SKM-1 (cell line): ENCODE measurements around the gene HSPA12B.

ENCODE experiments used
- DNase-seq: peaks from one replicate; lab custom pipeline; 2025; ENCODE audit not compliant: unreplicated experiment; lab: John Stamatoyannopoulos, UW

HSPA12B gene

DNA sequence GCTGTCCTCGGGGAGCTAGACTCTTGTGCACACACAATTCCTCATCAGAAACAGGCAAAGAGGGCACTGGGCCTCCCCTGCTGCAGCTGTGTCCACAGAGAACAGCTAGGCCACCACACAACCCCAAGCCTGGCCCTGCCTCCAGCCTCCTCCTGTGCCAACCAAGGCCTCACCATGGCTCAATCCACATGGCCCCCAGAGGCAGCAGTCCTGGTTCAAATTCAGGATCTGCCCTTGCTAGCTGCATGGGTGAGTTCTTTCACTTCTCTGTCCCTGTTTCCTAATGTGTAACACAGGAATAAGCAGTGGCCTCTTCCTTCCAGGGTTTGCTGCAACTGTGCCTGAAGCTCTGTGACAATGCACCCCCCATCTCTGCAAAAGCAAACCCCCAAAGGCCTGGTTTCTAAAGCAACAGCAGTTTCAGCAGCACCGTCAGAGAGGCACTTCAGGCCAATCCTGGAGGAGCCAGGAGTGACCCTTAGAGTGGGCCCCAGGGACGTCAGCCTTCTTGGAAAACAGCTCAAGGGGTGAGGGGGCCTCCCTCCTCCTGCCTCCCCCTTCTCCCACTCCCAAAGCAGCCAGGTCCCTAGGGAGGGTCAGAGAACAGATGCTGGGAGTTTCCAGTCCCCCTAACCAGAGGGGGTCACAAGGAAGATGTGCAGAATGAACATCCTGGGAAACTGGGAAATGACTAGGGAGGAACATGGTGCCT is 32.8 kb downstream of the HSPA12B start:
- DNase-seq, result no peak

DNA sequence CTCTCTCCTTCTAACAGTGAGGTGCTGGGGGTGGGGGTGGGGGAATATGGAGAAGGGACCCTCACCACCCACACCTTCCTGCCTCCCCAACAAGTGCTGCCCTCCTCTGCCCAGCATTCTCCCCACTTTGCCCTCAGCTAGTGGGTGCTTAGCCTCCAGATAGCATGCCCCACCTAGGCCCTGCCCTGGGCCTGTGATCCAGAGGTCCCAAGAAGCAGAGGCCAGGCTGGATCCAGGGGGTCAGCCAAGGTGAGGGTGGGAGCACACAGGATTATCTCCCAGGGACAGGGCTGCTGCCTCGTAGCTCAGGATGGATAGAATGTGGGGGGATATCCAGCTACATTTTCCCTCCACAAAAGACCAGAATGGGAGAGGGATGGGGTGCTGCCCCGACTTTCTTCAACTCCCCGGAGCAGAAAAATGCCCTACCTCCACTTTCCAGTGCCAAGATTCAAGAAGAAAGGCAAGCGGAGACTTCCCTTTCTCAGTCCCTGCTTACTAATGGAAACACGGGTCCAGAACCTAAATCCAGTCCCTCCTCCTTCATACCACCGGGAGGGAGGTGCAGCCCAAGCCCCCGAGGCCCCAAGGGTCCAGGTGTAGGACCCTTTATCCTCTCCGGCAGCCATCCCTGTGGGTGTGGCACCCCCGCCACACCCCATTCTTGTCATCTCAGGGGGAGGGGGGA is 34.1 kb downstream of the HSPA12B start:
- no peak for DNase-seq

DNA sequence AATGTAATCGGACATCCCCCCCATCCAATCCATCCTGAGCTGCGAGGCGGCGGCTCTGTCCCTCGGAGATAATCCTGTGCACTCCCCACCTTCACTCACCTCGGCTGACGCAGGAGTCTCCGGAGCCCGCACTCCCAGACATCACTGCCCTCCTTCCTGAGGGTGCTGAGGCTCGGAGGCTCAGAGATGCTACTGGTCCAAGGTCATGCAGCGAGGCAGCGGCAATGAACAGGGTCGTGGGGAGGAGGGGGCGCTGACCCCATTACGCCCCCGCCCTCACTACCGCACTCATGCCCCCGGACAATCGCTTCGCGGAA is 34.6 kb downstream of the HSPA12B start:
- no peak for DNase-seq

- peak; percentile 81 for DNase-seq
Observed at GRCh38 chr20:3767427-3768341, 35.2 kb downstream of the HSPA12B start, which contains the start of gene ADISSP. Gene ADISSP (minus strand): TSS chr20:3767753. CDS start chr20:3760100, 7,653 bp downstream.

GRCh38 chr20:3768342-3769130 is 36.1 kb downstream of the HSPA12B start:
- peak; percentile 17 for DNase-seq

GRCh38 chr20:3771552-3772058 is 39.1 kb downstream of the HSPA12B start:
- no peak for DNase-seq

DNA sequence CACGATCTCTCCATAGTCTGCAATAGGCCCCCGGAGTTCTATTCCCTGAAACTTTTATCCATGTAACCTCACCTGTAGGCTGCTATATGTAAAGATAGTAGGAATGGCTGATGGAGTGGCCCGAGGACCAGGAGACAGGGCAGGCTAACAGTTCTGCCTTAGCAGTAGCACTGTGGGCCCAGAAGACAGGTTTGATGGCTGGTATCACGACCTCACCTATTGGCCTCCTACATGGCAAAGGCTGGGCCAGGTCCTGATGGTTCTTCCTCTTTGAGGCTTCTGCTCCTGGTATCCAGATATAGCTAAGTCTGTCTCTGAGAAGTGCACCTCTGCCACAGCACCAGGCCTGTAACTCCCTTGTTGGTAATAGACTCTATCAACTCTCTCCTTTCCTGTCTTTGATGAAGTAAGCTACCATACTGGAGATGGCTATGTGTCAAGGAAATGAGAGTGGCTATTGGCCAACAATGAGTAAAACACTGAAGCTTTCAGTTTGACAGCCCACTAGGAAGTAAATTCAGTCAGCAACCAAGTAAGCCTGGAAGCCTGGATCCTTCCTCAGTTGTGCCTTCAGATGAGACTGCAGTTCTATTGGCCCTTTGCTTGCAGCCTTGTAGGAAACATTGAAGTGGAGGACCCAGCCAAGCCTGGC is 43.1 kb downstream of the HSPA12B start:
- DNase-seq, result no peak

DNA sequence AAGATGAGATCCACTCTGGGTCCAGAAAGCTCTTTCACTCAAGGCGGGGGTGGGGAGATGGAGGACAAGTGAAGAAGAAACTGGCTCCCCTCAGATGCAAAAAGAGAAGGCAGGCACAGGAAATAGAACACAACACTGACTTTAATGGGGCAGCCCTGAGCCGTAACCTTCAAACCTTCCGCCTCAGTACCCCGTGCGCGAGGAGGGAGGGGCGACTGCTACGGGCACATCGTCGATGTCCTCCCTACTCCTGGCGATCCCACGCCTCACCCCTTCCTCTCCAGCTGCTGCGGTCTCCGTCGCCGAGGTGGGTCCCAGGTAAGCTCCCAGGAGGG is 44.9 kb downstream of the HSPA12B start:
- no peak for DNase-seq

DNA sequence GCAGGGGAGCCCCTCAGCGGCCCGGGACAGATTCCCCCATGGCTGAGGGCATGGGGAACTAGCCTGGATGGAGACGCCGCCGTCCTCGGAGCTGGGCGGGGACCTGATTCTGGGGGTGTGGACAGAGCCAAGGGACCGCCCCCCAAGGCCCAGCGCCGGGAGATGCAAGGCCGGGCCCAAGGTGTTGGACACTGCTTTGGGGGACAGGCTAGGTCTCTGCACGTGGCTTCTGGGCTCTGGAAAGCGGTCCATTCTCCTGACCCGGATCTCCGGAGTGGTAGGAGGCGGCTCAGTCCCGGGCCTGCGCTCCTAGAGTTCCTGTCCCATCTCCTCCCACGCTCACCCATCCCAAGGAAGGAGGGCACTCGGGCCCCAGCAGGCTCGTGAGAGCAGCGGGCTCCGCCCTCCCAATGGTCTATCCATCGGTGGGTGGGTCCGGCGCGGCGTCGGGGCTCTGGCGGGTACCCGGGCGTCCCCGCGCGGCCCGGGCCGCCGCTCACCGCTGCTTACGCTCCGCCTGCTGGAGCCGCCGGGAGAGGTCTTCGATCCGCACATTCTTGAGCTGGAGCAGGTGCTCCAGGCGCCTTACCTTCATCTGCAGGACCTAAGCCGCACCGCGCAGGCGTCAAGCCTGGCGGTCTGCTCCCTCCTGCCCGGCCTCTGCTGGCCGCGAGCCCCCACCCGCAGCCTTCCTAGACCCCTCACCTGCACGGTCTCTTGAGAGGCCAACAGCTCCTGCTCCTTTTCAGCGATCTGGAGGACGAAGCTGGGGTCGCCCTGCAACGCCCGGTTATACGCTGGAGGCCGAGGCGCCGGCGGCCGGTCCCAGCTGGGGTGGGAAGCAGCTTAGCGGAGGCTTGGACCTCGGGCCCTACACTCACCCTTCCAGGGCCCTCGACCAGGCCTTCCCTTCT is 45.5 kb downstream of the HSPA12B start:
- no peak for DNase-seq

- no peak for DNase-seq
Observed at GRCh38 chr20:3778976-3779375, 46.5 kb downstream of the HSPA12B start.

DNA sequence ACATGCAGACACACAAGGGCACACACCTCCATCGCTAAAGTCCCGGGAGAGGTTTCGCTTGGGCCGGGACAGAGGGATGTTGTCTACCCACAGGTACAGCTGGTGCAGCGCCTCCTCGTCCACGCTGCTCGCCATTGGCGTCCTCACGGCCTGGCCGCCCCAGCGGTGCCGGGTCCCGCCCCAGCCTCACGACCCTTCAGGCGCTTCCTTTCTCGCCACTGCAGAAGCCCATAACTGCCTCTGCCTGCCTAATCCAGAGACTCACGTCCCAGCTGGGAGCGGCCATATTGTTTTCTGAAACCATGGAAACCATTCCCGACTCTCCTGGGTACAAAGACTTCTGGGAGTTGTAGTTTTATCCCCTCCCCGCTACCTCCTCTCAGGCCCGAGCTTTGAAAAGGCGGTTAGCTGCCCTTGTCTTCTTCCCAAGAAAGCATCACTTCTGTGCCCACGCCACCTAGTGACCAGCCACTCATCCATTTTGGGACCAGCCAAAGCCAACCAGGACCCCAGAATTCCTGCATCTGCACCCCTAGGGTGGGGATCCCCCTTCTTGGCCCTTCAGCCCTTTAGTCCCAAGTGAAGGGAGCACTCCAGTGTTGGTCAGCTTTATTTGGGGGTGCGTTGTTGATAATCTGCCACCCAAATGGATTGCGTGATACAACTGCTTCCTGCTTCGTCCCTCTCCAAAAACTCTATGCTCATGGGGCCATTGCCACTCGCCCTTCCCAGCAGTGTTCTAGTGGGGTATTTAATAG is 48.8 kb downstream of the HSPA12B start, which contains the start of gene SPEF1:
Gene SPEF1 (minus strand): TSS at position 296 of the 758 bp plus-strand sequence. CDS start 161 bp downstream, at position 135.
- peak; percentile 62 for DNase-seq

DNA sequence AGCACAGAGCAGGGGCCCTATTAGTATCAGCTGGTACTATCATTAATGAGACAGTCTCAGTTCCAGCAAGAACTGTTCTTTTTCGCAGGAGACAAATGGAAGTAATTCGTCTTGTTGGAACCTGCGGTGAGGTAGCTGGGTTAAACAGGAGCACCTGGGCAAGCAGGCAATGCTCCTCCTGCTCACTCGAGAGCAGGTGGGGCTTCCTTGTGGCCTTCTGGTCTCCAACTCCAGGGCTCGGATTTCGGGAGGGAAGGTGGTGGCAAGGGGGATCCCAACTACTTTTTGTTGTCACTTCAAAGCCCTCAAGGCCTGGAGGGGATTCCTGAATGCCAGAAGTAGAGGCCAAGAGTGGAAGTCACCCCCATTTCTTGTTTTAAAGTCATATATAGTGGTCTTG is 50.1 kb downstream of the HSPA12B start:
- no peak for DNase-seq

- no peak for DNase-seq
Observed at GRCh38 chr20:3783068-3783489, 50.6 kb downstream of the HSPA12B start.

- DNase-seq, result no peak
Observed at GRCh38 chr20:3783511-3784195, 51.2 kb downstream of the HSPA12B start.

DNA sequence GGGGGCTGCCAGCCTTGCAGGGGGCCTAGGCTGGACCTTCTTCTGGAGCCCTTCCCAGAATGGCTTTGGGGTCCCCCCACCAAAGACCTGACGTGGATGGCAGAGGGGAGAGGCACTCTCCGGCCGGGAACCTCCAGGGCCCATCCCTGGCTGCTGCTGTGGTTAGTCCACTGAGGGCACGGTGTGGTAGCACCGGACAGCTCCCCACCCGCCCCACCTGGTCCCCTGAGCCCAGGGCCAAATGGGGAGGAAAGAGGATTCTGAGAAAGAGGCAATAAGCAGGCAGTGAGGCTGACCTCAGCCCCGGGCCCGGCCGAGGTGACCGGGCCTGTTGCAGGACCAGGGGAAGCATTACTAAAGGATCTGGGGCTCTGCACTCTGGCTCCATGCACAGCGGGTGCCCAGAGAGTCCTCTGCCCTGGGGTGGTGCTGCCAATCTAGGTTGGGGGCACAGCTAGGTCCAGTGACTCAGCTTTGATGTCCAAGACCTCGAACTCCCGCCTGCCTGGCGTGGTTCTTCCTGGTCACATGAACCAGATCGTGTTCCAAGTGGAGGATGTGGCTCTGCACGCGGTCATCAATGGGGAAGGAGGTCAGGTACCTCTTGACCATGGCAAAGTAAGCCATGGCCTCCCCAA is 51.9 kb downstream of the HSPA12B start:
- DNase-seq, result no peak

GRCh38 chr20:3784863-3785239 is 52.4 kb downstream of the HSPA12B start:
- no peak for DNase-seq
